Glutamatergic neuron (in vitro differentiated cells): ENCODE measurements around the gene TYR. TPM values are rescaled to one million over a fixed set of nuclear protein-coding genes. Genes with fewer than 3 reads are reported as not detected.

ENCODE experiments used
- DNase-seq: peaks from one replicate; pipeline ENCODE4 v3.0.0; 2022
- H3K27ac Mint-ChIP-seq: one replicate; pipeline ENCODE4 v1.8.0; 2020; ENCODE audit warnings: mild to moderate bottlenecking, mixed read lengths, inconsistent platforms; ENCODE audit not compliant: unreplicated experiment
- H3K27me3 Mint-ChIP-seq: one replicate; pipeline ENCODE4 v1.8.0; 2020; ENCODE audit warnings: mild to moderate bottlenecking, moderate library complexity, mixed read lengths, inconsistent platforms; ENCODE audit not compliant: unreplicated experiment
- H3K36me3 Mint-ChIP-seq: one replicate; pipeline ENCODE4 v1.8.0; 2020; ENCODE audit warnings: mild to moderate bottlenecking, mixed read lengths, inconsistent platforms; ENCODE audit not compliant: unreplicated experiment
- H3K4me1 Mint-ChIP-seq: one replicate; pipeline ENCODE4 v1.8.0; 2020; ENCODE audit warnings: mild to moderate bottlenecking, low read depth, mixed read lengths, inconsistent platforms; ENCODE audit not compliant: unreplicated experiment
- H3K4me3 Mint-ChIP-seq: one replicate; pipeline ENCODE4 v1.8.0; 2020; ENCODE audit warnings: mild to moderate bottlenecking, mixed read lengths, inconsistent platforms; ENCODE audit not compliant: unreplicated experiment
- H3K9me3 Mint-ChIP-seq: one replicate; pipeline ENCODE4 v1.8.0; 2020; ENCODE audit warnings: mild to moderate bottlenecking, moderate library complexity, mixed read lengths, inconsistent platforms; ENCODE audit not compliant: unreplicated experiment
- CTCF ChIP-seq: fragments of 200-600 bp; sonication (generic); IDR thresholded peaks from one replicate; pipeline ENCODE4 v1.5.0; 2021; ENCODE audit not compliant: partially characterized antibody, unreplicated experiment
- total RNA-seq: library from RNA; stranded (reverse); fragmentation: NEBNext Ultra II Directional; extraction: Animal tissue kit (Norgen Biotek cat#: 25700); gene quantifications from one replicate; pipeline ENCODE4 v1.2.1, GENCODE V29; 2021; ENCODE audit not compliant: unreplicated experiment

Gene TYR
- total RNA-seq, 1 donor from 2014 or later, result not detected

- Mint-ChIP-seq H3K36me3 (no peaks in the 10 kb centered on the region), H3K4me3 (no peak overlapping the region), H3K27me3 (no peaks in the 10 kb centered on the region), H3K9me3 (no peaks in the 10 kb centered on the region), H3K27ac (no peak overlapping the region), H3K4me1 (no peaks in the 10 kb centered on the region)
- TF ChIP-seq CTCF, result no peak
- no peak for DNase-seq
Measured at GRCh38 chr11:89163686-89164085, 14.0 kb upstream of the TYR start.

GRCh38 chr11:89168396-89168795 lies 9.3 kb upstream of the TYR start:
- Mint-ChIP-seq H3K36me3 (no peaks in the 10 kb centered on the region), H3K27me3 (no peaks in the 10 kb centered on the region), H3K9me3 (no peaks in the 10 kb centered on the region), H3K4me1 (no peaks in the 10 kb centered on the region), H3K4me3 (no peak overlapping the region), H3K27ac (no peak overlapping the region)
- no peak for TF ChIP-seq CTCF
- DNase-seq, result no peak

- peaks cover 1% of the 10 kb centered on the region for H3K9me3 Mint-ChIP-seq
- DNase-seq, result no peak
- H3K4me1 Mint-ChIP-seq, result no peaks in the 10 kb centered on the region
- no peaks in the 10 kb centered on the region for H3K36me3 Mint-ChIP-seq
- H3K4me3 Mint-ChIP-seq, result no peak overlapping the region
- TF ChIP-seq CTCF, result no peak
- H3K27ac Mint-ChIP-seq, result no peak overlapping the region
- no peaks in the 10 kb centered on the region for H3K27me3 Mint-ChIP-seq
Measured at GRCh38 chr11:89175796-89176195, 1.9 kb upstream of the TYR start.

- no peaks in the 10 kb centered on the region for H3K4me1 Mint-ChIP-seq
- no peak for TF ChIP-seq CTCF
- H3K36me3 Mint-ChIP-seq, result no peaks in the 10 kb centered on the region
- no peak for DNase-seq
- H3K27me3 Mint-ChIP-seq, result no peaks in the 10 kb centered on the region
- H3K4me3 Mint-ChIP-seq, result no peak overlapping the region
- no peak overlapping the region for H3K27ac Mint-ChIP-seq
- H3K9me3 Mint-ChIP-seq, result peaks cover 1% of the 10 kb centered on the region
Measured at GRCh38 chr11:89176938-89177337, 737 bp upstream of the TYR start.

GRCh38 chr11:89181111-89181510 lies 3.4 kb downstream of the TYR start:
- no peaks in the 10 kb centered on the region for H3K9me3 Mint-ChIP-seq
- no peak for DNase-seq
- no peak for TF ChIP-seq CTCF
- no peaks in the 10 kb centered on the region for H3K4me1 Mint-ChIP-seq
- H3K27ac Mint-ChIP-seq, result no peak overlapping the region
- no peaks in the 10 kb centered on the region for H3K27me3 Mint-ChIP-seq
- no peaks in the 10 kb centered on the region for H3K36me3 Mint-ChIP-seq
- H3K4me3 Mint-ChIP-seq, result no peak overlapping the region
